ENCODE data around the gene MAOA. TPM values are rescaled to one million over a fixed set of nuclear protein-coding genes. Genes with fewer than 3 reads are reported as not detected.

MAOA gene
- total RNA-seq, 1 donor from 2014 or later = 0.30 TPM

DNA sequence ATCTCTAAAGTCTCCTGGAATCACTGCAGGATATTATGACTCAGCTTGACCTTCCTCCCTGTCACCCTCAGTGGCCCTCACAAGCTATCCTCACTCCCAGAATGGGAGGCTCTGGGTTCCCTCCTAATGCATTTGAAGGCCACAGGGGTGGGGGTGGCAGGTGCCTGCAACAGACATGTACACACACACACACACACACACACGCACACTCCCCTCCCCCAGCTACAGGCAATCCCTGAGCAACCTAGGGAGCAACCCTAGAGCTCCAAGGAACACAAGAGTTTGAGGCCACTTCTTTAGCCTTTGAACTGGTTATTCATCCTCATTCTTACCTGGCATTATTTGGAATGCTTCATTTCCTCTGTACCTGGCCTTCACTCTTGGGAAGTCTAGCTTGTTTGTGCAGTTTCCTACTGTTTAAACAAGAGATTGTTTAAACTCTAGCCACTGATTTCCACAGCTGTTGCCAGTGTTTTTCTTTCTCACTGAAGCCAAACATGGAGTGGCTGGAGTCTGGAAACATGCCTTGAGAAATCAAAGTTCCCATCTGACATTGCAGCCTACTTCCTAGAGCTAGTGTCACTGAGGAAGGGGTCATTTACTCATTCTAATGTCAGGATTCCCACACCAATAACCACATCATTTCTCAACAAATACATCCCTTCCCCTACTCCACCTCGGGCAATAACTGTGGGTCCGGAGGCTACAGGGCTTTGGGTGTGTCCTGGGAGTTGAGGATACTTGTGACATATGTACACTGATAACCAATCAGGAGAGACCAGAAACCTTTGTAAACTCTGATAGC lies 37.7 kb downstream of the MAOA start:
- Mint-ChIP-seq H3K9me3 (peaks cover 2% of the 10 kb centered on the region), H3K4me1 (no peaks in the 10 kb centered on the region), H3K27ac (ENCODE audit: unreplicated experiment) (no peak overlapping the region), H3K27me3 (ENCODE audit: low read depth) (no peaks in the 10 kb centered on the region), H3K4me3 (no peak overlapping the region), H3K36me3 (ENCODE audit: low read depth) (no peaks in the 10 kb centered on the region)
- no peak for DNase-seq (ENCODE audit: low read depth, low spot score)
- no peak for TF ChIP-seq CTCF (conservative IDR thresholded peaks at IDR 0.05)

DNA sequence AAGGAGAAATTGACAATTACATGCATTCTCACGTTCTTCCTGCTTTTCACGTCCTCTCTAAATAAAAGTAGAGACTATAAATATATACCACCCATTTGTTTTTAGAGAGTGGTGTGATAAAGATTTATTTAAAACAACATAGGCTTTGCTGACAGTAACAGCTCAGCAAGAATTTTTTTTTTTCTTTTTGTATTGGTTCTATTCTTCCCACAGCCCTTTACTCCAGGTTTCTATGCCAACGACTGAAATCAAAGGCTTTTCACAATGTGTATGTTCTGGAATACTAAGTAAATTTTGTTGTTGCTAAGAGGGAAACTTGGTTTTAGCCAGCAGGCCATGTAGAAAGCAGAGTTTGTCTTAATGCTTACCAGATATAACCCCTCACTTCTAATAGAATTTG lies 43.4 kb downstream of the MAOA start:
- no peaks in the 10 kb centered on the region for H3K36me3 Mint-ChIP-seq (ENCODE audit: low read depth)
- peaks cover 29% of the 10 kb centered on the region for H3K4me1 Mint-ChIP-seq
- H3K4me3 Mint-ChIP-seq = no peak overlapping the region
- no peaks in the 10 kb centered on the region for H3K27me3 Mint-ChIP-seq (ENCODE audit: low read depth)
- DNase-seq (ENCODE audit: low read depth, low spot score) = no peak
- H3K9me3 Mint-ChIP-seq = peaks cover 2% of the 10 kb centered on the region
- no peak overlapping the region for H3K27ac Mint-ChIP-seq (ENCODE audit: unreplicated experiment)
- no peak for TF ChIP-seq CTCF (conservative IDR thresholded peaks at IDR 0.05)

DNA sequence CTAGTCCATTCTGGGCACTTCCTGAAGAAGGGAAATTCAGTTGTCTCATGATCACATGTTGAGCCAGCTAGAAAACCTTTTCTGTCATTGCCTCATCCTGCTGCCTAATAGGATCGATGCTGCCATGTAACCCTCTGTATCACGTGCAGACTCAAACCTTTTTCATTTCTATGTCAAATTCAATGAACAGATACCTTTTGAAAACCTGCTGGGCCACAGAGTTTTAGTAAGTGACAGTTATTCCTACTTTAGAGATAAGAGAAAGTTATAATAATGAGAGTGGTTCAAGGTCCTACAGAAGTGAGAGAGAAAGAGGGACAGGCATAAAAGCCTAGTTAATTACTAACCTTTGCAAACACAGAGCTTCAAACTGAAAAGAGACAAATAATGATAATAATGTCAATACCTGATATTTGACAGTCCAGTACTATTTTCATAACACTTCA lies 46.0 kb downstream of the MAOA start:
- Mint-ChIP-seq H3K9me3 (peaks cover 3% of the 10 kb centered on the region), H3K4me3 (no peak overlapping the region), H3K36me3 (ENCODE audit: low read depth) (no peaks in the 10 kb centered on the region), H3K4me1 (peaks cover 29% of the 10 kb centered on the region), H3K27ac (ENCODE audit: unreplicated experiment) (no peak overlapping the region), H3K27me3 (ENCODE audit: low read depth) (no peaks in the 10 kb centered on the region)
- DNase-seq (ENCODE audit: low read depth, low spot score) = no peak
- no peak for TF ChIP-seq CTCF (conservative IDR thresholded peaks at IDR 0.05)

GRCh38 chrX:43702660-43703059 lies 46.6 kb downstream of the MAOA start:
- Mint-ChIP-seq H3K4me3 (no peak overlapping the region), H3K9me3 (peaks cover 6% of the 10 kb centered on the region), H3K4me1 (peaks cover 29% of the 10 kb centered on the region), H3K36me3 (ENCODE audit: low read depth) (no peaks in the 10 kb centered on the region), H3K27me3 (ENCODE audit: low read depth) (no peaks in the 10 kb centered on the region), H3K27ac (ENCODE audit: unreplicated experiment) (no peak overlapping the region)
- DNase-seq (ENCODE audit: low read depth, low spot score) = no peak
- no peak for TF ChIP-seq CTCF (conservative IDR thresholded peaks at IDR 0.05)

DNA sequence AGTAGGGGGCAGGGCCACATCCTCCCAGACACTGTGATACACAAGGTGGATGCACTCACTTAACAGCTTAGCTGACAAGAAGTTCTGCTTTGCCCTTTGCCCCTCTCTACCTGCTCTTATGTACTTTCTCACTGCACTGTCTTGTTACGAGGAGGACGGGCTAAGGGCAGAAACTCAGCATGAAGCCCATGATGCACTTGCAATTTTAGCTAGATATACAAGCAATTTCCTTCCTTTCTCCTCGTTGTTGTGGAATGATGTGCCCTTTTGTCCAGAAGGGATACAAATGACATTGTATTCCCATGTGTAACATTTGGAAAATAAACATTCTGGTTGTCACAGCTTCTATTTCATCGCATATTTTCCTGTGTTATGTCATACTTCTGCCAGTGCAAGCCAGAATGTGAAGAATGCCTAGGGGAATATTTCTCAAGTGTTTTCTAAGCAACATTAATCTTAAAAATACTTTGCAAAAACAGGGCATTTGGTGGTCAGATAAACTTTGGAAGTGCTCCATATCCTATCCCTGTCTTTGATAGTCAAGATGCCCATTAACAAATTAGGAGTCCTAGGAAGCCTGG lies 47.2 kb downstream of the MAOA start:
- no peak for DNase-seq (ENCODE audit: low read depth, low spot score)
- no peaks in the 10 kb centered on the region for H3K36me3 Mint-ChIP-seq (ENCODE audit: low read depth)
- H3K9me3 Mint-ChIP-seq = peaks cover 6% of the 10 kb centered on the region
- H3K4me1 Mint-ChIP-seq = peaks cover 29% of the 10 kb centered on the region
- TF ChIP-seq CTCF (conservative IDR thresholded peaks at IDR 0.05) = no peak
- H3K27me3 Mint-ChIP-seq (ENCODE audit: low read depth) = no peaks in the 10 kb centered on the region
- H3K27ac Mint-ChIP-seq (ENCODE audit: unreplicated experiment) = no peak overlapping the region
- H3K4me3 Mint-ChIP-seq = no peak overlapping the region

Data from neural crest cell (in vitro differentiated cells).